ENCODE data around the gene TBX19.

TBX19 gene

GRCh38 chr1:168361252-168361651, 80.6 kb downstream of the TBX19 start:
- no peak for DNase-seq

GRCh38 chr1:168362991-168363390, 82.3 kb downstream of the TBX19 start:
- no peak for DNase-seq

All from effector CD8-positive, alpha-beta T cell (primary cell).